ENCODE data around the gene CIAO2A.

Gene CIAO2A

GRCh38 chr15:64130159-64130558 lies 36.5 kb upstream of the CIAO2A start:
- Histone ChIP-seq H3K9me3 (no peaks in the 10 kb centered on the region), H3K4me3 (ENCODE audit: low read depth in 1 of 2, low read length in 1 of 2) (no peak overlapping the region), H3K27ac (no peak overlapping the region), H3K36me3 (peaks cover 96% of the 10 kb centered on the region), H3K4me1 (ENCODE audit: control insufficient read depth in 1 of 2, insufficient read depth in 1 of 2, low read depth in 1 of 2, low read length in 1 of 2) (no peaks in the 10 kb centered on the region), H3K27me3 (no peaks in the 10 kb centered on the region)
- TF ChIP-seq CTCF (IDR thresholded peaks at IDR 0.05): no peak

DNA sequence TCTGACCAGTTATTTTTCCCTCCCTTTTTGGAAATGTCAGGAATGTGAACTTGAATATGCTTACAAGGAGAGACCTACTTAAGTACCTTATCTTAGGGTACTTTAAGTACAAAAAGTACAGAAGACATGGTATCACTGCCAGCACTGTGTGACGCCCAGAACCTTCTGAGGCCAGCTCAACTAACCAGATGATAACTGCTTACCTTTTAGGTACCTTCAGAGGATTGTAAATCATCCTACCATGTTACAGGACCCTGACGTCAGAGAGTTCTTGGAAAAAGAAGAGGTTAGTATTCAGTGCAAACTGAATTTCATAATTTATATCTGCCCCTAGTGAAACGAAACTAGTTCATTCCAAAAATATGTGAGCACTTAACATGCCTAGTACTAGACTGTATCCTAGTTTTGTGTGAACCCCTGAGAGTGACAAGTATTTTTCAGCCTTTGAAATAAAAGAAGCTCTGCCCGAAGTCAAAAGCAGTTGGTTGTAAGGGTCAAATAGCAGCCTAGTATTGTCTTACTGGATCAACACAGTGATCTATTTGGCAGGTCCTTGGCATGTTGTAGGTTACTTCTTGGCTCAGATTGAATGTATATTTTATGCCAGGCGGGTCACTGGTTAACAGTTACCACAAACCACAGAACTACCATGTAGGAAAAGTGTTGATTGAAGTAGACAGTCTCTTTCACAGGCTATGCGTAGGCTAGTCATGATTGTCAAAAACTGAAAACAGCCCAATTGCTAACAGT lies 34.1 kb upstream of the CIAO2A start:
- TF ChIP-seq CTCF (IDR thresholded peaks at IDR 0.05): no peak
- Histone ChIP-seq H3K27ac (no peak overlapping the region), H3K36me3 (peaks cover 95% of the 10 kb centered on the region), H3K4me3 (ENCODE audit: low read depth in 1 of 2, low read length in 1 of 2) (no peak overlapping the region), H3K4me1 (ENCODE audit: control insufficient read depth in 1 of 2, insufficient read depth in 1 of 2, low read depth in 1 of 2, low read length in 1 of 2) (no peaks in the 10 kb centered on the region), H3K27me3 (no peaks in the 10 kb centered on the region), H3K9me3 (no peaks in the 10 kb centered on the region)

- Histone ChIP-seq H3K36me3 (peaks cover 93% of the 10 kb centered on the region), H3K4me1 (ENCODE audit: control insufficient read depth in 1 of 2, insufficient read depth in 1 of 2, low read depth in 1 of 2, low read length in 1 of 2) (no peaks in the 10 kb centered on the region)
Observed at GRCh38 chr15:64125978-64126377, 32.3 kb upstream of the CIAO2A start.

GRCh38 chr15:64122936-64123351 lies 29.3 kb upstream of the CIAO2A start:
- peaks cover 93% of the 10 kb centered on the region for H3K36me3 ChIP-seq

More at GRCh38 chr15:64125978-64126377, 32.3 kb upstream of the CIAO2A start:
- H3K9me3 ChIP-seq: no peaks in the 10 kb centered on the region
- no peak overlapping the region for H3K27ac ChIP-seq
- no peaks in the 10 kb centered on the region for H3K27me3 ChIP-seq
- no peak for TF ChIP-seq CTCF (IDR thresholded peaks at IDR 0.05)
- H3K4me3 ChIP-seq (ENCODE audit: low read depth in 1 of 2, low read length in 1 of 2): no peak overlapping the region

GRCh38 chr15:64122444-64122843 lies 28.8 kb upstream of the CIAO2A start:
- Histone ChIP-seq H3K4me3 (ENCODE audit: low read depth in 1 of 2, low read length in 1 of 2) (no peak overlapping the region), H3K9me3 (no peaks in the 10 kb centered on the region), H3K27me3 (no peaks in the 10 kb centered on the region), H3K27ac (no peak overlapping the region), H3K36me3 (peaks cover 93% of the 10 kb centered on the region), H3K4me1 (ENCODE audit: control insufficient read depth in 1 of 2, insufficient read depth in 1 of 2, low read depth in 1 of 2, low read length in 1 of 2) (no peaks in the 10 kb centered on the region)
- TF ChIP-seq CTCF (IDR thresholded peaks at IDR 0.05): no peak

More at GRCh38 chr15:64122936-64123351, 29.3 kb upstream of the CIAO2A start:
- Histone ChIP-seq H3K27me3 (no peaks in the 10 kb centered on the region), H3K27ac (no peak overlapping the region), H3K4me3 (ENCODE audit: low read depth in 1 of 2, low read length in 1 of 2) (no peak overlapping the region), H3K4me1 (ENCODE audit: control insufficient read depth in 1 of 2, insufficient read depth in 1 of 2, low read depth in 1 of 2, low read length in 1 of 2) (no peaks in the 10 kb centered on the region), H3K9me3 (no peaks in the 10 kb centered on the region)
- TF ChIP-seq CTCF (IDR thresholded peaks at IDR 0.05): no peak

Measured in neutrophil (primary cell).